DMS 273 (cell line): ENCODE results near the gene E2F3.
A peak's percentile ranks its signal among the peaks of the same experiment; 100 is the strongest.
"Not testable (repeated sequence)": the region's sequence is repeated elsewhere in the genome, so short reads cannot be mapped to it uniquely, and the experiment has no call there.

Experiments
- DNase-seq: peaks from one replicate; lab custom pipeline; 2025; ENCODE audit not compliant: unreplicated experiment; lab: John Stamatoyannopoulos, UW

Gene E2F3

GRCh38 chr6:20464847-20465246 is 63.2 kb downstream of the E2F3 start:
- DNase-seq, result no peak

GRCh38 chr6:20465616-20466015 is 63.9 kb downstream of the E2F3 start:
- not testable (repeated sequence) for DNase-seq

GRCh38 chr6:20467437-20467836 is 65.8 kb downstream of the E2F3 start:
- DNase-seq, result no peak

- DNase-seq, result no peak
Observed at GRCh38 chr6:20468209-20468608, 66.5 kb downstream of the E2F3 start.

GRCh38 chr6:20472748-20473147 is 71.1 kb downstream of the E2F3 start:
- no peak for DNase-seq

GRCh38 chr6:20473518-20473917 is 71.8 kb downstream of the E2F3 start:
- DNase-seq, result no peak

GRCh38 chr6:20474874-20475542 is 73.3 kb downstream of the E2F3 start:
- no peak for DNase-seq

GRCh38 chr6:20476501-20477043 is 74.9 kb downstream of the E2F3 start:
- DNase-seq, result no peak

DNA sequence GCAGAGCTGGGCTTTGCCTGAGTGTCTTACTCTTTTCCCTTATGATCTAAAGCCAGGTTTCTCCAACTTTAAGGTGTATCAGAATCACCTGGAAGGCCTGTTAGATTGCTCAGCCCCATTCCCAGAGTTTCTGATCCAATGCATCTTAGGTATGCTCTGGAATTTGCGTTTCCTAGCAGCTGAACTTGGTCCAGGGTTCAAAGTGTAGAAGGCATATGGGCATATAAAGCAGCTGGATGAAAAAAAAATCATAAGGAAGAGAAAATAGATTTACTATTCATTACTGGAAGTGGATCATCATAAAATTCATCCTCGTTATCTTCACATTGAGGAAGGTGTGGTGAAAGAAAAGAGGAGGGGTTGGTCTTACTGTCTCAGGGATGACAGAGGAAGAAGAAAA is 75.8 kb downstream of the E2F3 start:
- no peak for DNase-seq

- no peak for DNase-seq
Observed at GRCh38 chr6:20479060-20479459, 77.4 kb downstream of the E2F3 start.

GRCh38 chr6:20479526-20479925 is 77.8 kb downstream of the E2F3 start:
- DNase-seq, result no peak

DNA sequence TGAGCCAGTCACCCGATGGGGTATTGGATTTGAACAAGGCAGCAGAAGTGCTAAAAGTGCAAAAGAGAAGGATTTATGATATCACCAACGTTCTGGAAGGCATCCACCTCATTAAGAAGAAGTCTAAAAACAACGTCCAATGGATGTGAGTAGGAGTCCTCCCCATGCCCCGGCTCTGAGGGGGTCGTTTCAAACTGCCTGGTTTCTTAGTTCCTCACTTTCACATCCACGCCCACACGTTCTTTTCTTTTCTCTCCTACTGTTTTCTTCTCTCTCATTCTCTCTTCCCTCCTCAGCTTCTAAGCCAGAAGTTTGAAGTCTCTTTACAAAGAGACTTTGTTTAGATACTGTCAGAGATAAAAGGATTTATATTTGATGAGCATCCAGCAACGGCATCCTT is 79.6 kb downstream of the E2F3 start:
- DNase-seq, result no peak

GRCh38 chr6:20483887-20484497 is 82.3 kb downstream of the E2F3 start:
- no peak for DNase-seq

- DNase-seq, result no peak
Observed at GRCh38 chr6:20486641-20487040, 85.0 kb downstream of the E2F3 start.

DNA sequence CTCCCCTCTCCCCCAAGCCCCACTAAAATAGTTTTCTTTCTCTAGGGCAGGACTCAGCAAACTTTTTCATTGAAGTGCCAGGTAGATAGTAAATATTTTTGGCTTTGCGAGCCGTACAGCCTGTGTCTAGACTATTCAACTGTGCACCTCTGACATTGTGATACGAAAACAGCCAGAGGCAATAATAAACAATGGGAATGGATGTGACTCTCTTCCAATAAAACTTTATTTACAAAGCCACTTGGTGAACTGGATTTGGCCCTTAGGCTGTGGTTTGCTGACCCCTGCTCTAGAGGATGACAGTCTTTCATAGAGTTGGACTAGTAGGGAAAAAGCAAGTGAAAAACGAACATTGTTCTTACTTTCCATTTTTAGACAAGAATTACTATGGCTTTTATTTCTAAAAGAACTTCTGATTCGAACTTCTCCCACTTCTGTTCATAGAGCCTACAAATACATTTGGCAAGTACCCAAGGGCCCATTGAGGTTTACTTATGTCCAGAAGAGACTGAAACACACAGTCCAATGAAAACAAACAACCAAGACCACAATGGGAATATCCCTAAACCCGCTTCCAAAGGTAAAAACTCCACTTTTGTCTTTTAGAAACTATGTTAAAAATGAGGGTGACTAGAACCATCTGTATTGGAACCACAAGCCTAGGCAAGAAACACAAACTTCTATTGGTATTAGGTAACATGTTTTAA is 86.1 kb downstream of the E2F3 start:
- no peak for DNase-seq

DNA sequence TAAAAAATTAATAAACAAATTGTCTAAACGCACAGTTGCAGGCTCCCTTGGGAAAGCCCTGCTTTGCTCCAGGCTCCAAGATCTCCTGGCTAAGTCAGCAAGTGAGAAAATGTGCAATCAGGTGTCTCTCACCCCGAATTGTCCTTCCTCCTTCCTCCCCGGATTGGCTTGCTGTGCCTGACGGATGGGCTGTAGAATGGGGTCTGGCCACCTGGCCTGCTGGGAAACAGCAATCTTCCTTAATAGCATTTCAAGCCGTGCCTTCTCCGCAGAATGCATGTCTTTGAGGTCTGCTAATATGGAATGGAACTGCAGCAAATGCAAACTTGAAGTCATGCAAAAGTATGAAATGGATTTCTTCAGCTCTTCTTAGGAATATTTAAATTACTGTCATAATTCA is 88.9 kb downstream of the E2F3 start:
- DNase-seq, result no peak

GRCh38 chr6:20492099-20492498 is 90.4 kb downstream of the E2F3 start:
- no peak for DNase-seq

DNA sequence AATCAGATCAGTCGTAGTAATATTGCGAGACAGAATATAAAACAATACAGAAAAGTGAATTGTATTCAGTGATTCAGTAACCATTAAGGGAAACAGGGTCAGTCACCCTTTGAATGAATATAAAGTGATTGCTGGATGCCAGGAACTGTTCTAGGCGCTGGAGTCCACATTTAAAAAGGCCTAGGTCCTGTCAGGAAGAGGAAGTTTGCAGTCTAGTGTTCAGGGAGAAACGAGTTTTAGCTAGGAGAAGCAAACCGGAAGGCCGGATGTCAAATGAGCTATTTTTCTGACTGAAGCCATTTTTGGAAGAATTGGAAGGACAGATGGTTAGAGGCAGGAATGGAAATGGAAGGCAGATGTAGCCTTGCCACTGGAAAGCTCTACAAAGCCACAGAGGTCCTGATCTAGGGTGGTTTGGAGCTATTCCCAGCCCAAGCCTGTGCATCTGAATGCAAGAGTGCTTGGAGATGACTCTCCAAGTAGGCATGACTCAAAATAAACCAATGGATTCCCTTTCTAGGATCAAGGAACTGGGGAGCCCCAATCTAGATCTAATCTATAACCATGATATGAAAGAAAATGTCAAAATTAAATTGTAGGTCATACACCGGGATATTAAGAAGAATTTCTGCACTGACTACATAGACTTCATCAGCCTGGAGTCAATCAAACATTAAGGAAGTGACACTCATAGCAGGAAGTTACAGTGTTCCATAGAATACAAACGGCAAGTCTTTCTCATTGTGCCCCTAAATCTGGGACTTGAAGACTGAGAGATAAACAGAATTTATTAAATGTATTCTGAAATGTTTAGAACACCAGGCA is 95.7 kb downstream of the E2F3 start:
- DNase-seq, result peak; percentile 75

DNA sequence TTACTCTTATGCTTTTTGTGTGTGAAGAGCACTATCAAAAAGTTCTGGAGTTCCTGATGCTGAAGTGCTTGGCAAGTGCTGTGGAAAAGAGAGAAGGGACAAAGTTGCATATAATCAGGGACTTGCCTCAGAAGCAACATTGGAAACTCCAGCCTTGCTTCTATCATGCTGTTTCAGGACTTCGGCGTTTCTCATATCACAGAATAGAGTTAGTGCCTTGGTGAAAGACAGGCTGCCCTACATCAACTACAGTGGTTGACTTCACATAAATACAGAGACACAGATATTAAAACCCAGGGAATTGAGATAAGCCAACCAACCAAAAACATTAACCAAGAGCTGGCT is 96.3 kb downstream of the E2F3 start:
- no peak for DNase-seq

- DNase-seq, result peak; percentile 49
Observed at GRCh38 chr6:20509212-20509611, 107.5 kb downstream of the E2F3 start.

GRCh38 chr6:20511852-20512251 is 110.2 kb downstream of the E2F3 start:
- DNase-seq, result no peak
